Mesendoderm (in vitro differentiated cells): Measurements from ENCODE around the gene HEPN1.

Experiments used
- DNase-seq: peaks from one replicate; pipeline ENCODE4 v3.0.0; 2013
- H2AK5ac ChIP-seq: 2 replicates; pipeline ENCODE4 v1.6.1; 2013; ENCODE audit warnings: low read length, inconsistent platforms
- H2BK120ac ChIP-seq: 2 replicates; pipeline ENCODE4 v1.6.1; 2013; ENCODE audit warnings: low read depth, mild to moderate bottlenecking, low read length, moderate library complexity, mixed read lengths
- H2BK15ac ChIP-seq: replicated peaks from 2 replicates; pipeline ENCODE4 v1.6.1; 2013; ENCODE audit warnings: low read depth, mild to moderate bottlenecking, moderate library complexity
- H2BK5ac ChIP-seq: 2 replicates; pipeline ENCODE4 v1.6.1; 2013; ENCODE audit warnings: low read length, inconsistent platforms
- H3K18ac ChIP-seq: 2 replicates; pipeline ENCODE4 v1.6.1; 2013; ENCODE audit warnings: mild to moderate bottlenecking, low read length, mixed read lengths
- H3K23ac ChIP-seq: one replicate; pipeline ENCODE4 v1.6.1; 2013; ENCODE audit warnings: low read length
- H3K27ac ChIP-seq: 2 replicates; pipeline ENCODE4 v1.5.1; 2013; ENCODE audit warnings: low read depth, mild to moderate bottlenecking, inconsistent platforms, low read length, moderate library complexity
- H3K27me3 ChIP-seq: 2 replicates; pipeline ENCODE4 v1.6.1; 2013; ENCODE audit warnings: low read length, control low read depth, mild to moderate bottlenecking, inconsistent platforms; ENCODE audit not compliant: insufficient read depth, poor library complexity
- H3K36me3 ChIP-seq: 2 replicates; pipeline ENCODE4 v1.6.1; 2013; ENCODE audit warnings: low read length, inconsistent platforms; ENCODE audit not compliant: control insufficient read depth, insufficient read depth
- H3K4ac ChIP-seq: one replicate; pipeline ENCODE4 v1.6.1; 2013; ENCODE audit warnings: low read depth, mild to moderate bottlenecking, low read length, moderate library complexity
- H3K4me1 ChIP-seq: 2 replicates; pipeline ENCODE4 v1.6.1; 2013; ENCODE audit warnings: low read depth, low read length, inconsistent platforms; ENCODE audit not compliant: control insufficient read depth
- H3K4me2 ChIP-seq: 2 replicates; pipeline ENCODE4 v1.6.1; 2013; ENCODE audit warnings: low read length
- H3K4me3 ChIP-seq: 2 replicates; pipeline ENCODE4 v1.5.1; 2013; ENCODE audit warnings: mild to moderate bottlenecking, low read length
- H3K56ac ChIP-seq: one replicate; pipeline ENCODE4 v1.6.1; 2013; ENCODE audit warnings: low read length
- H3K79me1 ChIP-seq: 2 replicates; pipeline ENCODE4 v1.6.1; 2013; ENCODE audit warnings: low read length, inconsistent platforms
- H3K79me2 ChIP-seq: 2 replicates; pipeline ENCODE4 v1.6.1; 2013; ENCODE audit warnings: mild to moderate bottlenecking, low read length; ENCODE audit not compliant: control insufficient read depth, insufficient read depth
- H3K9ac ChIP-seq: 2 replicates; pipeline ENCODE4 v1.6.1; 2013; ENCODE audit warnings: low read length, inconsistent platforms
- H4K5ac ChIP-seq: one replicate; pipeline ENCODE4 v1.6.1; 2013; ENCODE audit warnings: low read length
- H4K8ac ChIP-seq: one replicate; pipeline ENCODE4 v1.6.1; 2013; ENCODE audit warnings: low read depth, mild to moderate bottlenecking, control low read depth, low read length, moderate library complexity
- WGBS: extraction: QIAGEN DNeasy Blood & Tissue Kit; methylation state at CpG from one replicate; pipeline ENCODE4 v1.1.7; 2013; ENCODE audit warnings: low lambda C conversion rate, missing lambda C conversion rate; ENCODE audit not compliant: insufficient coverage; ENCODE audit errors: extremely low coverage; 5-methylcytosine and 5-hydroxymethylcytosine counted together

Gene HEPN1

GRCh38 chr11:124923296-124923695 is 4.2 kb downstream of the HEPN1 start:
- Histone ChIP-seq H3K79me2 (no peaks in the 10 kb centered on the region), H3K36me3 (no peaks in the 10 kb centered on the region), H3K4me3 (no peak overlapping the region), H3K27ac (no peak overlapping the region), H3K56ac (no peak overlapping the region), H3K27me3 (no peaks in the 10 kb centered on the region), H2BK120ac (no peak overlapping the region), H2AK5ac (no peak overlapping the region), H3K4ac (no peak overlapping the region), H4K8ac (no peak overlapping the region), H3K4me2 (no peak overlapping the region), H3K9ac (no peak overlapping the region), H4K5ac (no peak overlapping the region), H3K4me1 (peaks cover 4% of the 10 kb centered on the region), H2BK5ac (no peak overlapping the region), H3K23ac (no peak overlapping the region), H3K18ac (no peak overlapping the region), H2BK15ac (no peak overlapping the region), H3K79me1 (no peaks in the 10 kb centered on the region)
- DNase-seq: no peak

GRCh38 chr11:124928942-124929665 is 10.1 kb downstream of the HEPN1 start:
- H4K5ac ChIP-seq: no peak overlapping the region
- H3K79me1 ChIP-seq: no peaks in the 10 kb centered on the region
- H3K4me2 ChIP-seq: no peak overlapping the region
- no peak overlapping the region for H2BK15ac ChIP-seq
- no peak overlapping the region for H3K9ac ChIP-seq
- no CpG with 5 or more reads among the region's 4 CpGs for WGBS
- no peaks in the 10 kb centered on the region for H3K79me2 ChIP-seq
- H3K18ac ChIP-seq: no peak overlapping the region
- no peak overlapping the region for H2BK120ac ChIP-seq
- H4K8ac ChIP-seq: no peak overlapping the region
- H3K36me3 ChIP-seq: no peaks in the 10 kb centered on the region
- no peak overlapping the region for H3K27ac ChIP-seq
- no peak overlapping the region for H3K56ac ChIP-seq
- DNase-seq: no peak
- H3K4me3 ChIP-seq: no peak overlapping the region
- H3K4ac ChIP-seq: no peak overlapping the region
- no peaks in the 10 kb centered on the region for H3K27me3 ChIP-seq
- H3K4me1 ChIP-seq: no peaks in the 10 kb centered on the region
- no peak overlapping the region for H3K23ac ChIP-seq
- no peak overlapping the region for H2AK5ac ChIP-seq
- H2BK5ac ChIP-seq: no peak overlapping the region

GRCh38 chr11:124930799-124931198 is 11.7 kb downstream of the HEPN1 start:
- H3K79me2 ChIP-seq: no peaks in the 10 kb centered on the region
- no peak overlapping the region for H2BK15ac ChIP-seq
- H3K9ac ChIP-seq: no peak overlapping the region
- H3K79me1 ChIP-seq: no peaks in the 10 kb centered on the region
- no CpG with 5 or more reads among the region's 3 CpGs for WGBS
- no peak overlapping the region for H3K18ac ChIP-seq
- no peaks in the 10 kb centered on the region for H3K4me1 ChIP-seq
- no peak overlapping the region for H4K8ac ChIP-seq
- H2BK5ac ChIP-seq: no peak overlapping the region
- no peaks in the 10 kb centered on the region for H3K27me3 ChIP-seq
- DNase-seq: no peak
- no peak overlapping the region for H2AK5ac ChIP-seq
- H2BK120ac ChIP-seq: no peak overlapping the region
- H3K4ac ChIP-seq: no peak overlapping the region
- H3K4me2 ChIP-seq: no peak overlapping the region
- no peaks in the 10 kb centered on the region for H3K36me3 ChIP-seq
- H4K5ac ChIP-seq: no peak overlapping the region
- no peak overlapping the region for H3K4me3 ChIP-seq
- H3K27ac ChIP-seq: no peak overlapping the region
- H3K23ac ChIP-seq: no peak overlapping the region
- H3K56ac ChIP-seq: no peak overlapping the region

- Histone ChIP-seq H2BK5ac (no peak overlapping the region), H3K27me3 (no peaks in the 10 kb centered on the region), H3K36me3 (no peaks in the 10 kb centered on the region), H2AK5ac (no peak overlapping the region), H3K4ac (no peak overlapping the region), H3K9ac (no peak overlapping the region), H3K79me1 (no peaks in the 10 kb centered on the region), H3K79me2 (no peaks in the 10 kb centered on the region), H4K8ac (no peak overlapping the region), H3K4me1 (no peaks in the 10 kb centered on the region), H3K4me3 (no peak overlapping the region), H3K18ac (no peak overlapping the region), H3K23ac (no peak overlapping the region), H3K56ac (no peak overlapping the region), H3K27ac (no peak overlapping the region), H2BK120ac (no peak overlapping the region), H4K5ac (no peak overlapping the region), H2BK15ac (no peak overlapping the region), H3K4me2 (no peak overlapping the region)
- no CpG with 5 or more reads among the region's 4 CpGs for WGBS
- DNase-seq: no peak
Observed at GRCh38 chr11:124934862-124935547, 16.0 kb downstream of the HEPN1 start.

GRCh38 chr11:124935548-124936514 is 16.8 kb downstream of the HEPN1 start, which contains the start of gene HEPACAM:
Gene HEPACAM (minus strand): TSS chr11:124936047. CDS start chr11:124936006, 41 bp downstream.
- no peak within 1 kb of the TSS for H2BK120ac ChIP-seq
- H3K18ac ChIP-seq: no peak within 1 kb of the TSS
- H4K8ac ChIP-seq: no peak within 1 kb of the TSS
- no peak within 1 kb of the TSS for H2BK15ac ChIP-seq
- no peak for DNase-seq
- H3K4ac ChIP-seq: no peak within 1 kb of the TSS
- H2AK5ac ChIP-seq: no peak within 1 kb of the TSS
- WGBS: no CpG with 5 or more reads among the region's 18 CpGs
- H3K4me2 ChIP-seq: no peak within 1 kb of the TSS
- no peaks in the 10 kb centered on the region for H3K36me3 ChIP-seq
- H3K79me2 ChIP-seq: no peaks in the 10 kb centered on the region
- no peak within 1 kb of the TSS for H2BK5ac ChIP-seq
- no peaks in the 10 kb centered on the region for H3K27me3 ChIP-seq
- H3K23ac ChIP-seq: no peak within 1 kb of the TSS
- H3K56ac ChIP-seq: no peak within 1 kb of the TSS
- H3K4me1 ChIP-seq: no peaks in the 10 kb centered on the region
- no peak within 1 kb of the TSS for H3K9ac ChIP-seq
- no peak within 1 kb of the TSS for H3K27ac ChIP-seq
- no peaks in the 10 kb centered on the region for H3K79me1 ChIP-seq
- no peak within 1 kb of the TSS for H4K5ac ChIP-seq
- H3K4me3 ChIP-seq: no peak within 1 kb of the TSS
